DND-41 (cell line): Measurements from ENCODE around the gene GTF2F2.

ENCODE experiments used
- CTCF ChIP-seq: IDR thresholded peaks from 2 replicates; pipeline ENCODE4 v1.5.1; 2012; ENCODE audit warnings: borderline replicate concordance, low read length, moderate library complexity, mild to moderate bottlenecking; ENCODE audit not compliant: poor library complexity, severe bottlenecking; ENCODE audit errors: extremely low read depth
- EZH2 ChIP-seq: IDR thresholded peaks from 3 replicates; pipeline ENCODE4 v1.6.1; 2012; ENCODE audit warnings: borderline replicate concordance, low read depth, mild to moderate bottlenecking, moderate library complexity, low read length, inconsistent platforms; ENCODE audit not compliant: severe bottlenecking

DNA sequence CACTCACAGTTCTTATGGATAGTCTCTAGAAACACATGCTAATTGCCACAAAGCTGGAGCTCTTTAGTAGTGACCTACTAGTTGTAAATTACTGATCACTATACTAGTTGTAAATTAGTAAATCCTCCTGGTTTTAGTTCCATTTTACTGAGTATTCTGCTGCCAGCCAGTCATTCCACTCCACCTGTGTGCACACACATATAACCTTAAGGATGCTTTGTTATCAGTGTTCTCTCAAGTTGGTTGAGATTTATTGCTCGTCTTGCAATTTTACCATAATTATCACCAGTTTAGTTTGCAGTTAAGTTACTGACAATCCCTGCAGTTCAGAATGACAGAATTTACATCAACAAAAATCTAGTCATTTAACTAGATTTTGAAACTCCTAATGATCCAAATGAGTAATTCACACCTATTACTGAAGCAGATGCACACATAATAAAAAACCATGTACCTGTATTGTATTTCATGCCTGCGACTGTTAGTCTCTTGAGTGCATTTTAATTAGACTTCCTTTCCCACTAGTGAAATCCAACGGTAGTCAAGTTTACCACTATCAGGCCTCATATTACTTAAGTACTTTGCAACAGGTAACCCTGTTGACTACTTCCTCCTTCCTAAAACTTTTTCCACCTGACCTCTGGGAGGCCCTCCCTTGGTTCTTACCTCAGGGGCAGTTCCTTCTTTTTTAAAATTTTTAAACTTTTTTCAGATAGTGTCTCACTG, 213.1 kb downstream of the GTF2F2 start:
- TF ChIP-seq CTCF (no peak), EZH2 (no peak)
